Measurements from ENCODE around the gene NUP210. TPM values are rescaled to one million over a fixed set of nuclear protein-coding genes. Genes with fewer than 3 reads are reported as not detected.

NUP210 gene
- total and polyA plus RNA-seq, 2 experiments from 2014 or later, result 6.7 to 8.4 TPM

GRCh38 chr3:13275376-13276005 lies 144.6 kb downstream of the NUP210 start:
- Histone ChIP-seq H3K4me2 (no peak overlapping the region), H3K36me3 (replicated peaks; ENCODE audit: insufficient read depth, low read depth) (no peaks in the 10 kb centered on the region), H4K20me1 (ENCODE audit: insufficient read depth, poor library complexity, severe bottlenecking) (no peaks in the 10 kb centered on the region), H3K4me1 (ENCODE audit: insufficient read depth) (no peaks in the 10 kb centered on the region), H3K79me2 (no peaks in the 10 kb centered on the region), H2AFZ (no peak overlapping the region), H3K9me3 (ENCODE audit: low read depth) (no peaks in the 10 kb centered on the region), H3K4me3 (no peak overlapping the region), H3K9me2 (replicated peaks; ENCODE audit: insufficient read depth) (no peaks in the 10 kb centered on the region), H3K27ac (no peak overlapping the region), H3K27me3 (peaks cover 8% of the 10 kb centered on the region)
- 86% methylated on average over 14 of the region's 14 CpGs for WGBS (ENCODE audit: low lambda C conversion rate, missing lambda C conversion rate)
- DNase-seq (ENCODE audit: low spot score), result no peak
- TF ChIP-seq EZH2phosphoT487 (IDR thresholded peaks at IDR 0.05; ENCODE audit: low read depth, severe bottlenecking, unreplicated experiment) (no peak), EZH2 (IDR thresholded peaks at IDR 0.05; ENCODE audit: borderline replicate concordance) (no peak), CTCF (IDR thresholded peaks at IDR 0.05; ENCODE audit: poor library complexity) (no peak)

DNA sequence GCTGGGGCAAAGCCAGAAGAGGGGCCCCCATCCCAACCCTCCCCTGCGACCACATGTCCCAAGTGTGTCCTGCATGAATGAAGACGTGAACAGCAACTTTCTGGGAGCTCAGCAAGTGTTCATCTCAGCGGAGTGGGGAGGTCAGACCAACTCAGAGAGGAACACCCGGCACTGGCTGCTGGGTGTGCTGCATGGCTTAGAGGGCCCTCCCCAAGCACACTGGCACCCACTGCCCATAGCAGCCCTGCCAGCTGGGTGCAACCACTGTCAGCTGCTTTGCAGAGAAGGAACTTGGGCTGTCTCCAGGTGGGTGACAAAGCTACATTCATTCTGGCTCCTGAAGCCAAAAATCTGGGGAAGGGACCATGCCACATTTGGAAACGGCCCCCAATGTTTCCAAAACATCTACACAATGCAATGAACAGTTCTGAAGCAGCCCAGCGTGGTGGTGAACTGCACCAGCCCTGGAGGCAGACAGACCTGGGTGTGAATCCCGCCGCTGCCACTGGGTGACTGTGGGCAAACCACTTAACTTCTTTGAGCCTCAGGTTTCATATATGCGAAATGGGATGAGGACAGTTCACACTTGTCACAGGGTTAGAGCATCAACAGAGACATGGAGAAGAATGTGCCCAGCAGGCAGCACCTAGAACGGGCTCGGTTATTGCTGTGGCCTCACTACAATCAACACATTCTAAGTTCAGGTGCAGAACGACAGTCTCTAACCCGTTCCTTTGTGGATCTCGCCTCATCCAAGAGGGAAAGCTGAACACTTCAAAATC lies 145.4 kb downstream of the NUP210 start:
- Histone ChIP-seq H3K27me3 (peaks cover under 1% of the 10 kb centered on the region), H2AFZ (no peak overlapping the region), H3K36me3 (replicated peaks; ENCODE audit: insufficient read depth, low read depth) (no peaks in the 10 kb centered on the region), H3K27ac (no peak overlapping the region), H3K4me3 (no peak overlapping the region), H3K9me2 (replicated peaks; ENCODE audit: insufficient read depth) (no peaks in the 10 kb centered on the region), H3K9me3 (ENCODE audit: low read depth) (no peaks in the 10 kb centered on the region), H3K4me2 (no peak overlapping the region), H3K79me2 (no peaks in the 10 kb centered on the region), H4K20me1 (ENCODE audit: insufficient read depth, poor library complexity, severe bottlenecking) (no peaks in the 10 kb centered on the region), H3K4me1 (ENCODE audit: insufficient read depth) (no peaks in the 10 kb centered on the region)
- 92% methylated on average over 14 of the region's 14 CpGs for WGBS (ENCODE audit: low lambda C conversion rate, missing lambda C conversion rate)
- no peak for TF ChIP-seq CTCF (IDR thresholded peaks at IDR 0.05; ENCODE audit: poor library complexity)
- DNase-seq (ENCODE audit: low spot score), result no peak

GRCh38 chr3:13274125-13274524 lies 146.0 kb downstream of the NUP210 start:
- Histone ChIP-seq H3K4me1 (ENCODE audit: insufficient read depth) (no peaks in the 10 kb centered on the region), H3K27ac (no peak overlapping the region), H3K4me3 (no peak overlapping the region), H3K4me2 (no peak overlapping the region), H3K79me2 (no peaks in the 10 kb centered on the region), H4K20me1 (ENCODE audit: insufficient read depth, poor library complexity, severe bottlenecking) (no peaks in the 10 kb centered on the region), H2AFZ (no peak overlapping the region), H3K36me3 (replicated peaks; ENCODE audit: insufficient read depth, low read depth) (no peaks in the 10 kb centered on the region), H3K27me3 (no peaks in the 10 kb centered on the region), H3K9me3 (ENCODE audit: low read depth) (no peaks in the 10 kb centered on the region), H3K9me2 (replicated peaks; ENCODE audit: insufficient read depth) (no peaks in the 10 kb centered on the region)
- TF ChIP-seq CTCF (IDR thresholded peaks at IDR 0.05; ENCODE audit: poor library complexity), result no peak
- no peak for TF ChIP-seq EZH2phosphoT487 (IDR thresholded peaks at IDR 0.05; ENCODE audit: low read depth, severe bottlenecking, unreplicated experiment)
- TF ChIP-seq EZH2 (IDR thresholded peaks at IDR 0.05; ENCODE audit: borderline replicate concordance), result no peak
- no peak for DNase-seq (ENCODE audit: low spot score)
- WGBS (ENCODE audit: low lambda C conversion rate, missing lambda C conversion rate), result 91% methylated on average over 12 of the region's 13 CpGs
